Activated CD4-positive, alpha-beta T cell treated with anti-CD3 and anti-CD28 coated beads for 36 hours (primary cell): ENCODE measurements around the gene FEM1B. TPM values are rescaled to one million over a fixed set of nuclear protein-coding genes. Genes with fewer than 3 reads are reported as not detected.

Experiments
- ATAC-seq: fragments of 200-7000 bp; cut with Tn5 transposase; one replicate; pipeline ENCODE4 v1.10.0; 2021; ENCODE audit warnings: mild to moderate bottlenecking, moderate library complexity
- CTCF ChIA-PET: fragments of 350-600 bp; sonication (Branson Sonifier 250); formaldehyde crosslinking; loops from one replicate; lab custom pipeline; 2021; ENCODE audit warnings: antibody characterized with exemption; lab: Charles Lee
- POLR2A ChIA-PET: fragments of 350-600 bp; sonication (Branson Sonifier 250); formaldehyde crosslinking; loops from one replicate; lab custom pipeline; 2021; ENCODE audit warnings: antibody characterized with exemption, inconsistent platforms; lab: Charles Lee
- DNase-seq: peaks from one replicate; pipeline ENCODE4 v3.0.0-alpha.2; 2020
- H3K27ac Mint-ChIP-seq: one replicate; pipeline ENCODE4 v1.8.0; 2021; ENCODE audit warnings: mixed read lengths
- H3K27me3 Mint-ChIP-seq: one replicate; pipeline ENCODE4 v1.8.0; 2021; ENCODE audit warnings: mixed read lengths
- H3K36me3 Mint-ChIP-seq: one replicate; pipeline ENCODE4 v1.8.0; 2021; ENCODE audit warnings: low read depth, mixed read lengths
- H3K4me1 Mint-ChIP-seq: one replicate; pipeline ENCODE4 v1.8.0; 2021; ENCODE audit warnings: mixed read lengths
- H3K4me3 Mint-ChIP-seq: one replicate; pipeline ENCODE4 v1.8.0; 2021; ENCODE audit warnings: mild to moderate bottlenecking, moderate library complexity, mixed read lengths
- H3K9me3 Mint-ChIP-seq: one replicate; pipeline ENCODE4 v1.8.0; 2021; ENCODE audit warnings: low read depth, mixed read lengths
- intact Hi-C, 2 experiments: fragments of 100-400 bp; cut with DNase I in 1 of 2; cut with micrococcal nuclease in 1 of 2; formaldehyde crosslinking; loops; one replicate each; pipeline versions ENCODE4 v1.14.2 to v1.15.1; 2022 to 2024; cut with DNase I, micrococcal nuclease
- total RNA-seq, 2 experiments: library from RNA; stranded (reverse); gene quantifications; one replicate each; pipeline ENCODE4 v1.2.3, GENCODE V29; 2021

The FEM1B gene
- total RNA-seq, 2 experiments from 2014 or later: 41.1 to 50.0 TPM

- ChIA-PET POLR2A (no interaction called here), CTCF (interaction anchor here (1.4 to 2.4 kb wide), 2 partner anchors 9 to 13 kb away, joined by 4 to 6 read pairs; no protein-coding TSS in a partner anchor)
- Mint-ChIP-seq H3K4me1 (no peaks in the 10 kb centered on the region), H3K27ac (no peak overlapping the region), H3K4me3 (no peak overlapping the region), H3K27me3 (no peaks in the 10 kb centered on the region), H3K9me3 (no peaks in the 10 kb centered on the region), H3K36me3 (no peaks in the 10 kb centered on the region)
- ATAC-seq: no peak
- intact Hi-C loops: no loop called here
- no peak for DNase-seq
Observed at GRCh38 chr15:68315495-68316031, 38.0 kb downstream of the FEM1B start.

- ChIA-PET CTCF (interaction anchor here (1.4 to 2.4 kb wide), 2 partner anchors 10 to 12 kb away, joined by 4 to 6 read pairs; no protein-coding TSS in a partner anchor), POLR2A (no interaction called here)
- H3K4me3 Mint-ChIP-seq: no peak overlapping the region
- H3K36me3 Mint-ChIP-seq: no peaks in the 10 kb centered on the region
- no peak overlapping the region for H3K27ac Mint-ChIP-seq
- no peak for DNase-seq
- intact Hi-C loops: no loop called here
- H3K9me3 Mint-ChIP-seq: no peaks in the 10 kb centered on the region
- H3K27me3 Mint-ChIP-seq: no peaks in the 10 kb centered on the region
- H3K4me1 Mint-ChIP-seq: no peaks in the 10 kb centered on the region
- ATAC-seq: no peak
Observed at GRCh38 chr15:68316061-68316804, 38.7 kb downstream of the FEM1B start.

GRCh38 chr15:68317281-68318007 lies 39.9 kb downstream of the FEM1B start:
- CTCF ChIA-PET: interaction anchor here (2.4 kb wide), 1 partner anchor 11 kb away, joined by 6 read pairs; no protein-coding TSS in a partner anchor
- intact Hi-C loops: no loop called here
- ATAC-seq (no peak), DNase-seq (peak; percentile 1)
- no peak overlapping the region for H3K27ac Mint-ChIP-seq
- no peaks in the 10 kb centered on the region for H3K27me3 Mint-ChIP-seq
- no peaks in the 10 kb centered on the region for H3K36me3 Mint-ChIP-seq
- H3K9me3 Mint-ChIP-seq: no peaks in the 10 kb centered on the region
- POLR2A ChIA-PET: no interaction called here
- no peak overlapping the region for H3K4me3 Mint-ChIP-seq
- H3K4me1 Mint-ChIP-seq: no peaks in the 10 kb centered on the region

- H3K27ac Mint-ChIP-seq: no peak overlapping the region
- H3K4me3 Mint-ChIP-seq: no peak overlapping the region
- no peaks in the 10 kb centered on the region for H3K27me3 Mint-ChIP-seq
- intact Hi-C loops: no loop called here
- no peaks in the 10 kb centered on the region for H3K4me1 Mint-ChIP-seq
- no peaks in the 10 kb centered on the region for H3K36me3 Mint-ChIP-seq
- ATAC-seq (no peak), DNase-seq (peak; percentile 2)
- ChIA-PET POLR2A (no interaction called here), CTCF (interaction anchor here (2.4 kb wide), 1 partner anchor 12 kb away, joined by 6 read pairs; no protein-coding TSS in a partner anchor)
- H3K9me3 Mint-ChIP-seq: no peaks in the 10 kb centered on the region
Observed at GRCh38 chr15:68318008-68318835, 40.7 kb downstream of the FEM1B start.

GRCh38 chr15:68318931-68319909 lies 41.7 kb downstream of the FEM1B start:
- ChIA-PET POLR2A (interaction anchor here (0.6 kb wide), 2 partner anchors 27 to 750 kb away, joined by 4 to 7 read pairs; no protein-coding TSS in a partner anchor), CTCF (no interaction called here)
- intact Hi-C loops: no loop called here
- Mint-ChIP-seq H3K4me1 (no peaks in the 10 kb centered on the region), H3K9me3 (no peaks in the 10 kb centered on the region), H3K36me3 (no peaks in the 10 kb centered on the region), H3K27ac (no peak overlapping the region), H3K27me3 (no peaks in the 10 kb centered on the region), H3K4me3 (no peak overlapping the region)
- no peak for ATAC-seq
- DNase-seq: no peak

- H3K9me3 Mint-ChIP-seq: no peaks in the 10 kb centered on the region
- H3K4me1 Mint-ChIP-seq: no peaks in the 10 kb centered on the region
- ATAC-seq (no peak), DNase-seq (peak; percentile 1)
- no peak overlapping the region for H3K27ac Mint-ChIP-seq
- ChIA-PET POLR2A (no interaction called here), CTCF (interaction anchor here (0.5 to 2.5 kb wide), 2 partner anchors 14 to 355 kb away, joined by 3 to 10 read pairs; no protein-coding TSS in a partner anchor)
- H3K27me3 Mint-ChIP-seq: no peaks in the 10 kb centered on the region
- intact Hi-C loops: no loop called here
- H3K4me3 Mint-ChIP-seq: no peak overlapping the region
- no peaks in the 10 kb centered on the region for H3K36me3 Mint-ChIP-seq
Observed at GRCh38 chr15:68319997-68320396, 42.5 kb downstream of the FEM1B start.

GRCh38 chr15:68321229-68321628 lies 43.7 kb downstream of the FEM1B start:
- H3K4me1 Mint-ChIP-seq: peaks cover 2% of the 10 kb centered on the region
- no peak for DNase-seq
- ATAC-seq: no peak
- intact Hi-C loops: no loop called here
- no peak overlapping the region for H3K4me3 Mint-ChIP-seq
- CTCF ChIA-PET: interaction anchor here (2.5 kb wide), 1 partner anchor 15 kb away, joined by 10 read pairs; no protein-coding TSS in a partner anchor
- no peaks in the 10 kb centered on the region for H3K27me3 Mint-ChIP-seq
- no peaks in the 10 kb centered on the region for H3K9me3 Mint-ChIP-seq
- POLR2A ChIA-PET: no interaction called here
- no peaks in the 10 kb centered on the region for H3K36me3 Mint-ChIP-seq
- H3K27ac Mint-ChIP-seq: no peak overlapping the region

GRCh38 chr15:68322796-68323195 lies 45.3 kb downstream of the FEM1B start:
- ChIA-PET CTCF (interaction anchor here (0.7 to 2.5 kb wide), 3 partner anchors 15 to 28 kb away, joined by 3 to 10 read pairs (median 4); no protein-coding TSS in a partner anchor), POLR2A (interaction anchor here (0.8 kb wide), 1 partner anchor 960 kb away, joined by 4 read pairs; no protein-coding TSS in a partner anchor)
- intact Hi-C loops: no loop called here
- Mint-ChIP-seq H3K27ac (no peak overlapping the region), H3K4me1 (peaks cover 18% of the 10 kb centered on the region), H3K9me3 (no peaks in the 10 kb centered on the region), H3K27me3 (no peaks in the 10 kb centered on the region), H3K4me3 (no peak overlapping the region), H3K36me3 (no peaks in the 10 kb centered on the region)
- no peak for DNase-seq
- no peak for ATAC-seq

GRCh38 chr15:68325726-68326125 lies 48.2 kb downstream of the FEM1B start:
- H3K27me3 Mint-ChIP-seq: peaks cover 2% of the 10 kb centered on the region
- H3K9me3 Mint-ChIP-seq: no peaks in the 10 kb centered on the region
- ATAC-seq: no peak
- POLR2A ChIA-PET: no interaction called here
- intact Hi-C loops: no loop called here
- H3K36me3 Mint-ChIP-seq: no peaks in the 10 kb centered on the region
- CTCF ChIA-PET: interaction anchor here (0.5 to 0.7 kb wide), 2 partner anchors 12 to 19 kb away, joined by 3 to 6 read pairs; no protein-coding TSS in a partner anchor
- no peak overlapping the region for H3K4me3 Mint-ChIP-seq
- no peak for DNase-seq
- peaks cover 35% of the 10 kb centered on the region for H3K4me1 Mint-ChIP-seq
- H3K27ac Mint-ChIP-seq: no peak overlapping the region
